M059J (cell line): ENCODE results near the gene CTNNA3. TPM values are rescaled to one million over a fixed set of nuclear protein-coding genes. Genes with fewer than 3 reads are reported as not detected.

Source experiments
- DNase-seq: peaks from one replicate; pipeline ENCODE4 v3.0.0-alpha.2; 2012; ENCODE audit warnings: low read depth
- total RNA-seq: library from RNA; depleted of rRNA; stranded (reverse); fragments of >200 nt; shearing (Covaris generic); gene quantifications from 2 replicates; pipeline ENCODE4 v1.2.3, GENCODE V29; 2014

The CTNNA3 gene
- total RNA-seq, 1 experiment from 2014 or later, result 0.02 TPM

GRCh38 chr10:66102756-66103155 lies 1593.2 kb downstream of the CTNNA3 start:
- no peak for DNase-seq

- no peak for DNase-seq
These were observed 1597.2 kb downstream of the CTNNA3 start for GRCh38 chr10:66098595-66099480.

GRCh38 chr10:66095610-66096009 lies 1600.4 kb downstream of the CTNNA3 start:
- no peak for DNase-seq

- DNase-seq, result no peak
These were observed 1610.1 kb downstream of the CTNNA3 start for GRCh38 chr10:66085906-66086305.

GRCh38 chr10:66071907-66072306 lies 1624.1 kb downstream of the CTNNA3 start:
- DNase-seq, result no peak

- no peak for DNase-seq
These were observed 1637.4 kb downstream of the CTNNA3 start for GRCh38 chr10:66058594-66058993.

GRCh38 chr10:66049335-66049734 lies 1646.7 kb downstream of the CTNNA3 start:
- no peak for DNase-seq

- no peak for DNase-seq
These were observed 1650.1 kb downstream of the CTNNA3 start for GRCh38 chr10:66045859-66046258.

- DNase-seq, result no peak
These were observed 1654.2 kb downstream of the CTNNA3 start for GRCh38 chr10:66041771-66042170.

- DNase-seq, result no peak
These were observed 1657.4 kb downstream of the CTNNA3 start for GRCh38 chr10:66038623-66039022.

GRCh38 chr10:66026321-66026720 lies 1669.7 kb downstream of the CTNNA3 start:
- no peak for DNase-seq

GRCh38 chr10:66025186-66025585 lies 1670.8 kb downstream of the CTNNA3 start:
- no peak for DNase-seq

GRCh38 chr10:66021423-66021822 lies 1674.6 kb downstream of the CTNNA3 start:
- DNase-seq, result no peak

- DNase-seq, result no peak
These were observed 1687.8 kb downstream of the CTNNA3 start for GRCh38 chr10:66008221-66008620.

GRCh38 chr10:66006411-66006810 lies 1689.6 kb downstream of the CTNNA3 start:
- DNase-seq, result no peak

- no peak for DNase-seq
These were observed 1702.5 kb downstream of the CTNNA3 start for GRCh38 chr10:65993451-65993850.

GRCh38 chr10:65968871-65969270 lies 1727.1 kb downstream of the CTNNA3 start:
- no peak for DNase-seq

GRCh38 chr10:65968437-65968836 lies 1727.6 kb downstream of the CTNNA3 start:
- DNase-seq, result no peak

- no peak for DNase-seq
These were observed 1731.8 kb downstream of the CTNNA3 start for GRCh38 chr10:65964205-65964604.

- DNase-seq, result peak; percentile 0
These were observed 1743.9 kb downstream of the CTNNA3 start for GRCh38 chr10:65952086-65952485.

- DNase-seq, result peak; percentile 0
These were observed 1745.9 kb downstream of the CTNNA3 start for GRCh38 chr10:65950075-65950474.

GRCh38 chr10:65949526-65949925 lies 1746.5 kb downstream of the CTNNA3 start:
- DNase-seq, result no peak

- no peak for DNase-seq
These were observed 1750.9 kb downstream of the CTNNA3 start for GRCh38 chr10:65945061-65945460.

GRCh38 chr10:65943451-65943850 lies 1752.5 kb downstream of the CTNNA3 start:
- DNase-seq, result no peak
